ENCODE data around the gene RYK.

- TF ChIP-seq, protein P1, sequence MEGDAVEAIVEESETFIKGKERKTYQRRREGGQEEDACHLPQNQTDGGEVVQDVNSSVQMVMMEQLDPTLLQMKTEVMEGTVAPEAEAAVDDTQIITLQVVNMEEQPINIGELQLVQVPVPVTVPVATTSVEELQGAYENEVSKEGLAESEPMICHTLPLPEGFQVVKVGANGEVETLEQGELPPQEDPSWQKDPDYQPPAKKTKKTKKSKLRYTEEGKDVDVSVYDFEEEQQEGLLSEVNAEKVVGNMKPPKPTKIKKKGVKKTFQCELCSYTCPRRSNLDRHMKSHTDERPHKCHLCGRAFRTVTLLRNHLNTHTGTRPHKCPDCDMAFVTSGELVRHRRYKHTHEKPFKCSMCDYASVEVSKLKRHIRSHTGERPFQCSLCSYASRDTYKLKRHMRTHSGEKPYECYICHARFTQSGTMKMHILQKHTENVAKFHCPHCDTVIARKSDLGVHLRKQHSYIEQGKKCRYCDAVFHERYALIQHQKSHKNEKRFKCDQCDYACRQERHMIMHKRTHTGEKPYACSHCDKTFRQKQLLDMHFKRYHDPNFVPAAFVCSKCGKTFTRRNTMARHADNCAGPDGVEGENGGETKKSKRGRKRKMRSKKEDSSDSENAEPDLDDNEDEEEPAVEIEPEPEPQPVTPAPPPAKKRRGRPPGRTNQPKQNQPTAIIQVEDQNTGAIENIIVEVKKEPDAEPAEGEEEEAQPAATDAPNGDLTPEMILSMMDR (IDR thresholded peaks at IDR 0.05; ENCODE audit: insufficient read depth, low read depth, low read length): no peak
- TF ChIP-seq EZH2 (IDR thresholded peaks at IDR 0.05; ENCODE audit: insufficient read depth, low read length): no peak
Observed at GRCh38 chr3:134145183-134145582, 105.5 kb downstream of the RYK start.
